IMR-90 (cell line): Measurements from ENCODE around the gene PRKCH. TPM values are rescaled to one million over a fixed set of nuclear protein-coding genes. Genes with fewer than 3 reads are reported as not detected.

ENCODE experiments used
- ATAC-seq: fragments of 200-7000 bp; cut with Tn5 transposase; 2 replicates; pipeline ENCODE4 v1.9.1; 2020; ENCODE audit warnings: low read depth, mild to moderate bottlenecking, moderate library complexity
- BruUV-seq: library from RNA; stranded (reverse); fragments of 400-500 nt; replicated peaks from 2 replicates; lab custom pipeline; 2021; lab: Mats Ljungman, UMichigan
- CTCF ChIA-PET: fragments of 300-600 bp; formaldehyde crosslinking; extraction: SDS; loops from one replicate; lab custom pipeline; 2021; ENCODE audit warnings: antibody characterized with exemption; lab: Yijun Ruan, JAX
- POLR2A ChIA-PET: fragments of 300-600 bp; sonication (Branson Sonifier 250); formaldehyde crosslinking; loops from one replicate; lab custom pipeline; 2022; ENCODE audit warnings: antibody characterized with exemption; ENCODE audit not compliant: unreplicated experiment; lab: Charles Lee
- DNase-seq: peaks from one replicate; pipeline ENCODE4 v3.0.0; 2013
- H2AFZ ChIP-seq: replicated peaks from 2 replicates; pipeline ENCODE3; 2013; ENCODE audit warnings: low read length, mild to moderate bottlenecking; ENCODE audit not compliant: poor library complexity
- H2AK5ac ChIP-seq: 2 replicates; pipeline ENCODE4 v1.6.1; 2013; ENCODE audit warnings: low read depth, low read length, inconsistent platforms
- H2AK9ac ChIP-seq: replicated peaks from 2 replicates; pipeline ENCODE3; 2013; ENCODE audit warnings: mild to moderate bottlenecking, low read depth, low read length, moderate library complexity; ENCODE audit not compliant: poor library complexity
- H2BK120ac ChIP-seq: 2 replicates; pipeline ENCODE4 v1.6.1; 2013; ENCODE audit warnings: low read depth, low read length, inconsistent platforms
- H2BK15ac ChIP-seq: 3 replicates; pipeline ENCODE4 v1.6.1; 2013; ENCODE audit warnings: low read depth, low read length, inconsistent platforms
- H2BK20ac ChIP-seq: 2 replicates; pipeline ENCODE4 v1.6.1; 2013; ENCODE audit warnings: low read depth, mild to moderate bottlenecking, inconsistent platforms, low read length, moderate library complexity
- H2BK5ac ChIP-seq: 2 replicates; pipeline ENCODE4 v1.6.1; 2013; ENCODE audit warnings: mild to moderate bottlenecking, low read depth, low read length, inconsistent platforms; ENCODE audit not compliant: poor library complexity, severe bottlenecking
- H3K14ac ChIP-seq: replicated peaks from 2 replicates; pipeline ENCODE4 v1.6.1; 2013; ENCODE audit warnings: low read depth, low read length, inconsistent platforms
- H3K18ac ChIP-seq: 2 replicates; pipeline ENCODE4 v1.6.1; 2013; ENCODE audit warnings: low read depth, low read length, control low read depth
- H3K23ac ChIP-seq: 2 replicates; pipeline ENCODE4 v1.6.1; 2013; ENCODE audit warnings: low read depth, low read length, inconsistent platforms
- H3K27ac ChIP-seq: 2 replicates; pipeline ENCODE4 v1.5.1; 2013; ENCODE audit warnings: mild to moderate bottlenecking, control low read depth, low read length; ENCODE audit not compliant: insufficient read depth
- H3K27me3 ChIP-seq: 2 replicates; pipeline ENCODE4 v1.6.1; 2013; ENCODE audit warnings: low read length; ENCODE audit not compliant: control insufficient read depth, insufficient read depth
- H3K36me3 ChIP-seq: 2 replicates; pipeline ENCODE4 v1.6.1; 2013; ENCODE audit warnings: low read length, mixed read lengths; ENCODE audit not compliant: control insufficient read depth, insufficient read depth
- H3K4ac ChIP-seq: 2 replicates; pipeline ENCODE4 v1.6.1; 2013; ENCODE audit warnings: low read depth, low read length, inconsistent platforms
- H3K4me1 ChIP-seq: 2 replicates; pipeline ENCODE4 v1.6.1; 2013; ENCODE audit warnings: low read length, mixed read lengths; ENCODE audit not compliant: control insufficient read depth, insufficient read depth
- H3K4me2 ChIP-seq: 2 replicates; pipeline ENCODE4 v1.6.1; 2013; ENCODE audit warnings: low read depth, mild to moderate bottlenecking, control low read depth, low read length, moderate library complexity
- H3K4me3 ChIP-seq: 2 replicates; pipeline ENCODE4 v1.5.1; 2013; ENCODE audit warnings: low read depth, mild to moderate bottlenecking, control low read depth, low read length, moderate library complexity; ENCODE audit not compliant: insufficient read depth
- H3K56ac ChIP-seq: 2 replicates; pipeline ENCODE4 v1.6.1; 2013; ENCODE audit warnings: low read length, inconsistent platforms; ENCODE audit not compliant: insufficient read depth; ENCODE audit errors: extremely low read depth
- H3K79me1 ChIP-seq, 2 experiments: 2 replicates each; pipeline ENCODE4 v1.6.1; 2013; ENCODE audit warnings: low read length in 2 of 2, inconsistent platforms in 1 of 2, low read depth in 1 of 2
- H3K9ac ChIP-seq: 2 replicates; pipeline ENCODE4 v1.6.1; 2013; ENCODE audit warnings: low read depth, low read length, control low read depth
- H3K9me1 ChIP-seq: 2 replicates; pipeline ENCODE4 v1.6.1; 2013; ENCODE audit warnings: low read length, inconsistent platforms; ENCODE audit not compliant: insufficient read depth
- H3K9me3 ChIP-seq: 2 replicates; pipeline ENCODE4 v1.6.1; 2013; ENCODE audit warnings: low read length; ENCODE audit not compliant: control insufficient read depth, insufficient read depth
- H4K20me1 ChIP-seq: 2 replicates; pipeline ENCODE4 v1.6.1; 2013; ENCODE audit warnings: low read length, inconsistent platforms; ENCODE audit not compliant: insufficient read depth
- H4K5ac ChIP-seq: 2 replicates; pipeline ENCODE4 v1.6.1; 2013; ENCODE audit warnings: mild to moderate bottlenecking, low read depth, low read length, control low read depth
- H4K8ac ChIP-seq, 2 experiments: 2 replicates each; pipeline ENCODE4 v1.6.1; 2013; ENCODE audit warnings: low read depth in 2 of 2, low read length in 2 of 2, control low read depth in 1 of 2, inconsistent platforms in 1 of 2
- H4K91ac ChIP-seq: 2 replicates; pipeline ENCODE4 v1.6.1; 2013; ENCODE audit warnings: low read depth, low read length, inconsistent platforms; ENCODE audit not compliant: insufficient read depth
- CEBPB ChIP-seq: IDR thresholded peaks from 2 replicates; pipeline ENCODE4 v1.6.1; 2012; ENCODE audit warnings: low read depth, low read length, improper control_type of control experiment
- CHD1 ChIP-seq: IDR thresholded peaks from 2 replicates; pipeline ENCODE4 v1.6.1; 2012; ENCODE audit warnings: low read depth, low read length, improper control_type of control experiment
- CTCF ChIP-seq: conservative IDR thresholded peaks from 2 replicates; pipeline ENCODE4 v1.5.1; 2012; ENCODE audit warnings: mild to moderate bottlenecking, low read depth, low read length, improper control_type of control experiment
- ELK1 ChIP-seq: fragments of 150-350 bp; IDR thresholded peaks from 2 replicates; pipeline ENCODE4 v1.6.1; 2016; ENCODE audit warnings: low read depth, mild to moderate bottlenecking, low read length, moderate library complexity, borderline replicate concordance
- FOS ChIP-seq: fragments of 150-350 bp; IDR thresholded peaks from 2 replicates; pipeline ENCODE4 v1.6.1; 2016; ENCODE audit warnings: low read depth, low read length
- MAFK ChIP-seq: IDR thresholded peaks from 2 replicates; pipeline ENCODE4 v1.6.1; 2012; ENCODE audit warnings: low read depth, low read length, improper control_type of control experiment
- MAZ ChIP-seq: IDR thresholded peaks from 2 replicates; pipeline ENCODE4 v1.6.1; 2012; ENCODE audit warnings: low read depth, mild to moderate bottlenecking, low read length, improper control_type of control experiment, moderate library complexity, borderline replicate concordance
- MXI1 ChIP-seq: IDR thresholded peaks from 2 replicates; pipeline ENCODE4 v1.6.1; 2012; ENCODE audit warnings: low read depth, mild to moderate bottlenecking, low read length, moderate library complexity, borderline replicate concordance
- NFE2L2 ChIP-seq: fragments of 150-350 bp; IDR thresholded peaks from 2 replicates; pipeline ENCODE4 v1.6.1; 2016; ENCODE audit warnings: low read depth, mild to moderate bottlenecking, low read length
- POLR2A ChIP-seq: IDR thresholded peaks from 2 replicates; pipeline ENCODE4 v1.6.1; 2012; ENCODE audit warnings: mild to moderate bottlenecking, low read depth, low read length
- RFX5 ChIP-seq: IDR thresholded peaks from 2 replicates; pipeline ENCODE4 v1.8.0; 2012; ENCODE audit warnings: low read depth, mild to moderate bottlenecking, low read length, moderate library complexity
- SMC3 ChIP-seq: fragments of 150-350 bp; IDR thresholded peaks from 2 replicates; pipeline ENCODE4 v1.6.1; 2016; ENCODE audit warnings: low read depth, mild to moderate bottlenecking, antibody characterized with exemption, low read length, moderate library complexity
- USF2 ChIP-seq: fragments of 150-350 bp; IDR thresholded peaks from 2 replicates; pipeline ENCODE4 v1.6.1; 2017; ENCODE audit warnings: mild to moderate bottlenecking, antibody characterized with exemption, low read length, low read depth
- WGBS, 2 experiments: methylation state at CpG; one replicate each; pipeline versions ENCODE4 v1.1.5 to v1.1.7; 2013; ENCODE audit warnings: missing lambda C conversion rate in 2 of 2; ENCODE audit not compliant: insufficient read length in 1 of 2; ENCODE audit errors: extremely low coverage in 2 of 2; 5-methylcytosine and 5-hydroxymethylcytosine counted together
- dilution Hi-C: fragments of 300-500 bp; cut with HindIII; formaldehyde crosslinking; loops from one replicate; pipeline ENCODE4 v1.14.3; 2018; ENCODE audit warnings: low sequenced_read_pairs; ENCODE audit not compliant: unreplicated experiment
- in situ Hi-C: fragments of 300-500 bp; cut with MboI; formaldehyde crosslinking; loops from 3 replicates; pipeline ENCODE4 v1.14.3; 2019; ENCODE audit warnings: low sequenced_read_pairs, inconsistent platforms, mixed read lengths
- intact Hi-C: fragments of 100-400 bp; cut with micrococcal nuclease; formaldehyde crosslinking; loops from 2 replicates; pipeline ENCODE4 v1.10.0; 2022
- polyA plus RNA-seq, 3 experiments: library from polyadenylated mRNA; depleted of rRNA; stranded (reverse); fragments of >200 nt; gene quantifications; 2 replicates each; pipeline ENCODE4 v1.2.3, GENCODE V29; 2012; ENCODE audit warnings: low replicate concordance in 1 of 3
- total RNA-seq: library from RNA; depleted of rRNA; stranded (reverse); fragments of >200 nt; gene quantifications from 2 replicates; pipeline ENCODE4 v1.2.3, GENCODE V29; 2012

PRKCH gene
- total and polyA plus RNA-seq, 2 of the 4 experiments (the other 2 are of a cell fraction): 1.6 to 2.3 TPM

- no peak for TF ChIP-seq CEBPB
These were observed 163.6 kb downstream of the PRKCH start (continued) for GRCh38 chr14:61484826-61485584.

- Histone ChIP-seq H4K91ac (no peak overlapping the region), H3K4me1 (peaks cover under 1% of the 10 kb centered on the region), H3K9me3 (no peaks in the 10 kb centered on the region), H3K27ac (no peak overlapping the region), H3K9ac (no peak overlapping the region), H3K23ac (no peak overlapping the region), H2BK15ac (0 out of 3 replicates have a peak overlapping the region, but pooled peaks have one; percentile 18), H2BK5ac (no peak overlapping the region), H3K4me2 (no peak overlapping the region), H2AFZ (no peak overlapping the region), H4K5ac (no peak overlapping the region), H3K56ac (no peak overlapping the region), H2BK120ac (no peak overlapping the region), H3K14ac (no peak overlapping the region), H3K27me3 (no peaks in the 10 kb centered on the region), H4K20me1 (no peaks in the 10 kb centered on the region), H2BK20ac (0 out of 2 replicates have a peak overlapping the region, but pooled peaks have one; percentile 3), H4K8ac (0 out of 4 replicates have a peak overlapping the region, but pooled peaks of 1 of the 2 experiments have one; percentile 51), H3K36me3 (no peaks in the 10 kb centered on the region), H3K4me3 (no peak overlapping the region), H3K4ac (no peak overlapping the region), H3K79me1 (no peaks in the 10 kb centered on the region), H3K9me1 (peaks cover 4% of the 10 kb centered on the region; the same call in 1 of the 2 replicates), H2AK5ac (peak overlapping the region; percentile 66; the same call in 1 of the 2 replicates), H2AK9ac (no peak overlapping the region), H3K18ac (no peak overlapping the region)
- ChIA-PET POLR2A (no interaction called here), CTCF (no interaction called here)
- no TSS peak for BruUV-seq
- DNase-seq: no peak
- intact Hi-C loops: no loop called here
- WGBS, 2 experiments: no CpG with 5 or more reads among the region's 4 CpGs
- in situ Hi-C loops: no loop called here
- dilution Hi-C loops: no loop called here
- no peak for ATAC-seq
- no peak for TF ChIP-seq SMC3
- TF ChIP-seq CTCF: no peak
- TF ChIP-seq MAZ: no peak
- TF ChIP-seq MXI1: no peak
- TF ChIP-seq ELK1: no peak
- TF ChIP-seq FOS: no peak
- no peak for TF ChIP-seq POLR2A
- TF ChIP-seq NFE2L2: no peak
- no peak for TF ChIP-seq USF2
- TF ChIP-seq MAFK: no peak
- TF ChIP-seq CHD1: no peak
- no peak for TF ChIP-seq RFX5
- no peak for TF ChIP-seq CEBPB
These were observed 164.3 kb downstream of the PRKCH start for GRCh38 chr14:61485661-61486060.
